Smooth muscle cell (in vitro differentiated cells): ENCODE measurements around the gene HNF1A. TPM values are rescaled to one million over a fixed set of nuclear protein-coding genes. Genes with fewer than 3 reads are reported as not detected.

Experiments
- DNase-seq: peaks from one replicate; lab custom pipeline; 2025; ENCODE audit not compliant: unreplicated experiment; lab: John Stamatoyannopoulos, UW
- H2AFZ ChIP-seq: fragments of 200-600 bp; sonication (generic); 2 replicates; pipeline ENCODE4 v1.6.0; 2016; ENCODE audit warnings: antibody characterized with exemption, low read depth, mild to moderate bottlenecking
- H3F3A ChIP-seq: fragments of 200-600 bp; sonication (generic); 2 replicates; pipeline ENCODE4 v1.6.0; 2017; ENCODE audit warnings: antibody characterized with exemption, low read depth
- H3K27ac ChIP-seq: fragments of 200-600 bp; sonication (generic); 2 replicates; pipeline ENCODE4 v1.5.1; 2016; ENCODE audit warnings: low read depth, mild to moderate bottlenecking
- H3K27me3 ChIP-seq: fragments of 200-600 bp; sonication (generic); 2 replicates; pipeline ENCODE4 v1.6.1; 2016; ENCODE audit warnings: low read depth, mild to moderate bottlenecking
- H3K36me3 ChIP-seq: fragments of 200-600 bp; sonication (generic); 2 replicates; pipeline ENCODE4 v1.5.1; 2016; ENCODE audit warnings: low read depth
- H3K4me1 ChIP-seq: fragments of 200-600 bp; sonication (generic); 2 replicates; pipeline ENCODE4 v1.5.1; 2016; ENCODE audit warnings: low read depth
- H3K4me2 ChIP-seq: fragments of 200-600 bp; sonication (generic); 2 replicates; pipeline ENCODE4 v1.6.0; 2016; ENCODE audit warnings: mild to moderate bottlenecking
- H3K4me3 ChIP-seq: fragments of 200-600 bp; sonication (generic); 2 replicates; pipeline ENCODE4 v1.5.1; 2016; ENCODE audit warnings: mild to moderate bottlenecking
- H3K79me2 ChIP-seq: fragments of 200-600 bp; sonication (generic); 2 replicates; pipeline ENCODE4 v1.6.0; 2016; ENCODE audit warnings: low read depth, mild to moderate bottlenecking
- H3K9ac ChIP-seq: fragments of 200-600 bp; sonication (generic); 2 replicates; pipeline ENCODE4 v1.6.0; 2016; ENCODE audit warnings: low read depth
- H3K9me3 ChIP-seq: fragments of 200-600 bp; sonication (generic); replicated peaks from 2 replicates; pipeline ENCODE4 v1.5.1; 2016; ENCODE audit warnings: low read depth
- H4K20me1 ChIP-seq: fragments of 200-600 bp; sonication (generic); 2 replicates; pipeline ENCODE4 v1.6.0; 2016; ENCODE audit warnings: low read depth
- WGBS: methylation state at CpG from one replicate; pipeline ENCODE4 v1.1.7; 2016; ENCODE audit warnings: low lambda C conversion rate; 5-methylcytosine and 5-hydroxymethylcytosine counted together
- polyA plus RNA-seq: library from polyadenylated mRNA; unstranded; fragments of >200 nt; fragmentation: Nextera tagmentation; extraction: Ambion mirVana; gene quantifications from 2 replicates; pipeline ENCODE4 v1.2.1, GENCODE V29; 2016
- total RNA-seq: library from RNA; depleted of rRNA; stranded (reverse); fragments of >200 nt; gene quantifications from 2 replicates; pipeline ENCODE4 v1.2.3, GENCODE V29; 2014
- TF ChIP-seq, protein P1 (sequence below): fragments of 200-600 bp; sonication (generic); IDR thresholded peaks from 2 replicates; pipeline ENCODE4 v1.5.1; 2017; ENCODE audit warnings: borderline replicate concordance, mild to moderate bottlenecking, antibody characterized with exemption; ENCODE audit not compliant: insufficient read depth, poor library complexity, severe bottlenecking

HNF1A gene
- total and polyA plus RNA-seq, 2 experiments from 2014 or later = 0.09 TPM; not detected in 1

DNA sequence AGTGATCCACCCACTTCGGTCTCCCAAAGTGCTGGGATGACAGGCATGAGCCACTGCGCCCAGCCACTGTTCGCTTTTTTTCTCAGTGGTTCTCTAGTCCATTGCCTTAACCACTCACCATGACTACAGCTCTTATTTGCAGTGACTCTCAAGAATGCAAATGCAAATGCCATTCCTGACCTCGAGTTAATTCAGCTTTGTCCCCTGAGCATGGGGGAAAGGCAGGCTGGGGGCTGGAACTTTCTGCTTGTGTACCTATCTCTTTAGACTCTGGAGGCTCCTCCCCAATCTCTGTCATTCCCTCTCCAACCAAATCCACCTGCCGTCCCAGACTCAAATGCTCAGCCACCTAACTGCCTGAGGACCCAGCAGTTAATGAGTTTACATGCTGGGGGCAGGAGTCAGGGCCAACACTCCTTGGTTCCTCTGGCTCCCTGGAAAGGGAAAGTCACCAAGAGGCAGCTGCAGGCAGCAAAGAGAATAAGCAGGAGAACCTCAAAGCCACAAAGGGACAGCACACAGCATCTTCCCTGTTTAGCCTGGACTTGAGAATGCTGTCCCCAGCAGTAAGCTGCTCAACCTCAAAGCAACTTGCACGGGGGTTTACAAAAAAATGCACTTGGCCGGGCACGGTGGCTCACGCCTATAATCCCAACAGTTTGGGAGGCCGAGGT is 5.3 kb upstream of the HNF1A start:
- Histone ChIP-seq H3K9ac (no peak overlapping the region), H3K36me3 (no peaks in the 10 kb centered on the region), H3K27me3 (no peaks in the 10 kb centered on the region), H2AFZ (no peak overlapping the region), H4K20me1 (no peaks in the 10 kb centered on the region), H3K4me3 (no peak overlapping the region), H3K4me2 (no peak overlapping the region), H3K79me2 (no peaks in the 10 kb centered on the region), H3F3A (no peaks in the 10 kb centered on the region), H3K9me3 (no peaks in the 10 kb centered on the region), H3K27ac (no peak overlapping the region), H3K4me1 (no peaks in the 10 kb centered on the region)
- TF ChIP-seq, protein P1, sequence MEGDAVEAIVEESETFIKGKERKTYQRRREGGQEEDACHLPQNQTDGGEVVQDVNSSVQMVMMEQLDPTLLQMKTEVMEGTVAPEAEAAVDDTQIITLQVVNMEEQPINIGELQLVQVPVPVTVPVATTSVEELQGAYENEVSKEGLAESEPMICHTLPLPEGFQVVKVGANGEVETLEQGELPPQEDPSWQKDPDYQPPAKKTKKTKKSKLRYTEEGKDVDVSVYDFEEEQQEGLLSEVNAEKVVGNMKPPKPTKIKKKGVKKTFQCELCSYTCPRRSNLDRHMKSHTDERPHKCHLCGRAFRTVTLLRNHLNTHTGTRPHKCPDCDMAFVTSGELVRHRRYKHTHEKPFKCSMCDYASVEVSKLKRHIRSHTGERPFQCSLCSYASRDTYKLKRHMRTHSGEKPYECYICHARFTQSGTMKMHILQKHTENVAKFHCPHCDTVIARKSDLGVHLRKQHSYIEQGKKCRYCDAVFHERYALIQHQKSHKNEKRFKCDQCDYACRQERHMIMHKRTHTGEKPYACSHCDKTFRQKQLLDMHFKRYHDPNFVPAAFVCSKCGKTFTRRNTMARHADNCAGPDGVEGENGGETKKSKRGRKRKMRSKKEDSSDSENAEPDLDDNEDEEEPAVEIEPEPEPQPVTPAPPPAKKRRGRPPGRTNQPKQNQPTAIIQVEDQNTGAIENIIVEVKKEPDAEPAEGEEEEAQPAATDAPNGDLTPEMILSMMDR = no peak
- no peak for DNase-seq
- 64% methylated on average over 10 of the region's 10 CpGs for WGBS

DNA sequence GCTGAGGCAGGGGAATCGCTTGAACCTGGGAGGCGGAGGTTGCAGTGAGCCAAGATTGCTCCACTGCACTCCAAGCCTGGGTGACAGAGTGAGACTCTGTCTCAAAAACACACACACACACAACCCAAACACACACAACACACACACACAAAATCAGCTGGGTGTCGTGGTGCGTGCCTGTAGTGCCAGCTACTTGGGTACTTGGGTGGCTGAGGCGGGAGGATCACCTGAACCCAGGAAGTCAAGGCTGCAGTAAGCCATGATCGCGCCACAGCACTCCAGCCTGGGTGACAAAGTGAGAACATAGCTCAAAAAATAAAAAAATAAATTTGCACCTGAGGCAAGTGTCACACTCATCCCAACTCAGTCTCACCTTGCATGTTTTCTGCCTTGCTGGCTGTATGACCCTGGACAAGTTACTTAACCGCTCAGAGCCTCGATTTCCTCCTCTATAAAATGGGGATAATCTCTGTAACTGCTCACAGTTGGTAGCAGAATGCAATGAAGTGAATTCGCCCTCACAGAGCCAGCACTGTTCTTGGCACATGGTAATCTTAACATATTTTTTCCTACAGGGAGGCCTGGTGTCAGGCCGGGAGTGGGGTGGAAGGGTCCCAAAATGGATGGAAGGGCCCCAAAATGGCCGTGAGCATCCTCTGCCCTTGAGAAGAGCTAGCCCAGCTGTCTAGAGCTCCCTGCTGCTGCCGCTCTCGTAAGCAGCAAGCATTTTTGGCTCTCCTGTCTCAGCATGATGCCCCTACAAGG is 630 bp upstream of the HNF1A start:
- H4K20me1 ChIP-seq = no peaks in the 10 kb centered on the region
- no peaks in the 10 kb centered on the region for H3K27me3 ChIP-seq
- DNase-seq = no peak
- no peak overlapping the region for H2AFZ ChIP-seq
- H3K36me3 ChIP-seq = no peaks in the 10 kb centered on the region
- H3K27ac ChIP-seq = no peak overlapping the region
- H3K9ac ChIP-seq = no peak overlapping the region
- TF ChIP-seq, protein P1 = no peak
- 94% methylated on average over 14 of the region's 14 CpGs for WGBS
- peak overlapping the region; percentile 24 for H3K4me3 ChIP-seq
- no peaks in the 10 kb centered on the region for H3K9me3 ChIP-seq
- H3K4me2 ChIP-seq = no peak overlapping the region
- H3K79me2 ChIP-seq = no peaks in the 10 kb centered on the region
- H3K4me1 ChIP-seq = no peaks in the 10 kb centered on the region
- H3F3A ChIP-seq = no peaks in the 10 kb centered on the region

DNA sequence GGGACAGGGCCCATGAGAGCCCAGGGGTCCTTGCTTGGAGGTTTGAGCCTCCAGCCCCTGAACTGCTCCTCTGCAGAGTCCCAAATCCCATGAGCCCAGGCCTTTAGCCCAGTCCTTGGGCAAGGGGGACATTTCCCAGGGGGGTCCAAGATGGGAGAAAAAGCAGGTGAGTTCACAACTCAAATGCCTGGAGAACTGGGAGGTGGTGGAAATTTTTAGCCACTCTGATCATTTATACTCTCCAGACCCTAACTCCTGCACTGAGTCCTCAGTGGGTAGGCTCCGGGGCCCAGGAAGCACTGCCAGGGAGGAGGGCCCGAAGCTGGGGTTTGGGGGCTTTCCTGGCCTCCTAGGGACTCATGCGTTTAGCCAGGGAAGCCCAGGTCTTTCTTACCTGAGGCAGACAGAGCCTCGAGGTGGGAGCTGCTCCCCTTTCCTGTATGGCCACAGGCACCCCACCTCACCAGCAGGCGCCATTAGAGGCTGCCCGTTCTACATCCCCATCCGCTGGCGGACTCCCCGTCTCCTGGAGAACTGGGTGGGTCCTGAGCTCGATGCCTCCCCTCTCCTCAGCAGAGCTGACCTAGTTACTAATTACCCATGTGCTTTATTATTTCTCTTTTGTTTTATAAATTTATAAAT is 998 bp downstream of the HNF1A start:
- no peak overlapping the region for H3K4me2 ChIP-seq
- no peaks in the 10 kb centered on the region for H3K79me2 ChIP-seq
- H3K4me1 ChIP-seq = no peaks in the 10 kb centered on the region
- TF ChIP-seq, protein P1 = no peak
- no peak for DNase-seq
- H2AFZ ChIP-seq = no peak overlapping the region
- no peaks in the 10 kb centered on the region for H3F3A ChIP-seq
- H4K20me1 ChIP-seq = no peaks in the 10 kb centered on the region
- H3K4me3 ChIP-seq = peak overlapping the region; percentile 45
- H3K9ac ChIP-seq = no peak overlapping the region
- H3K36me3 ChIP-seq = no peaks in the 10 kb centered on the region
- H3K27ac ChIP-seq = no peak overlapping the region
- H3K9me3 ChIP-seq = no peaks in the 10 kb centered on the region
- no peaks in the 10 kb centered on the region for H3K27me3 ChIP-seq
- 92% methylated on average over 10 of the region's 10 CpGs for WGBS
